ENCODE measurements around the gene RNF44.
"Not testable (repeated sequence)": the region's sequence is repeated elsewhere in the genome, so short reads cannot be mapped to it uniquely, and the experiment has no call there.

Gene RNF44

DNA sequence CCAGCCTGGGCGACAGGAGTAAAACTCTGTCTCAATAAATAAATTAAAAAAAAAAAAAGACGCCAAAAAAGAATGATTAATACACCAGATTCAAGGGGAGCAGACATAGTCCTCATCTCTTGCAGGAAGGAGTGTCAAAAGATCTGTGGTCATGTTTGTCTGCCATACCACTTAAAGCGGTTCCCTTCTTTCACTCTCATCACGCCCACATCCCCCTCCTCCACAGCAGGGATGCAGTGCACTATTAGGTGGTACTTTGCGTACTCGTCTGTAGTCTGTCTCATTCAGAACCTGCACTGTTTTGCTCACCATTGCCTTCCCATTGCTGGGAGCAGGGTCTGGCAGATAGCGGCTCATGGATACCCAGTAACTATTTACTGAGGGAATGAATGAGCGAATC, 23.2 kb upstream of the RNF44 start:
- Histone ChIP-seq H3K27me3 (replicated peaks; ENCODE audit: control insufficient read depth, insufficient read depth, low read length) (no peaks in the 10 kb centered on the region; the same call in 1 of the 2 replicates), H3K4me3 (replicated peaks; ENCODE audit: low read depth, low read length) (no peak overlapping the region), H3K36me3 (ENCODE audit: control insufficient read depth, insufficient read depth, low read length) (no peaks in the 10 kb centered on the region)
- no peak for DNase-seq (ENCODE audit: extremely low read depth, insufficient read length)
- TF ChIP-seq CTCF (IDR thresholded peaks at IDR 0.05; ENCODE audit: insufficient read depth, low read length, poor library complexity, severe bottlenecking): no peak

DNA sequence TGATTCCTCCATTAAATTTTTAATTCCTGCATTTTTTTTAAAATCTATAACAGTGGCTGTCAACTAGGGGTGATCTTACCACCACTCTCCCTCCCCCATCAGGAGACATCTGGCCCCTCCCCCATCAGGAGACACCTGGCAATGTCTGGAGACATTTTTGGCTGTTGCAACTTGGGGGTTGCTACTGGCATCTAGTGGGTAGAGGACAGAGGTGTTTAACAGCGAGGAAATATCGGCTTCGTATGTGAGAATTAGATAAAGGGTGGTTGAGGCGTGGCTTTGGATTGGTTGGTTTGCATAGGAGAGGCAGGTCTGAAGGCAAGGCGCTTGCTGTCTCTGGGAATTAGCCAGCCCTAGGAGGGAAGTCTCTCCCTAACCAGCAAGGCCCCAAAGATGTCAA, 22.5 kb upstream of the RNF44 start:
- no peak for TF ChIP-seq CTCF (IDR thresholded peaks at IDR 0.05; ENCODE audit: insufficient read depth, low read length, poor library complexity, severe bottlenecking)
- no peaks in the 10 kb centered on the region for H3K36me3 ChIP-seq (ENCODE audit: control insufficient read depth, insufficient read depth, low read length)
- DNase-seq (ENCODE audit: extremely low read depth, insufficient read length): no peak
- H3K4me3 ChIP-seq (replicated peaks; ENCODE audit: low read depth, low read length): no peak overlapping the region
- H3K27me3 ChIP-seq (replicated peaks; ENCODE audit: control insufficient read depth, insufficient read depth, low read length): no peaks in the 10 kb centered on the region; the same call in 1 of the 2 replicates

DNA sequence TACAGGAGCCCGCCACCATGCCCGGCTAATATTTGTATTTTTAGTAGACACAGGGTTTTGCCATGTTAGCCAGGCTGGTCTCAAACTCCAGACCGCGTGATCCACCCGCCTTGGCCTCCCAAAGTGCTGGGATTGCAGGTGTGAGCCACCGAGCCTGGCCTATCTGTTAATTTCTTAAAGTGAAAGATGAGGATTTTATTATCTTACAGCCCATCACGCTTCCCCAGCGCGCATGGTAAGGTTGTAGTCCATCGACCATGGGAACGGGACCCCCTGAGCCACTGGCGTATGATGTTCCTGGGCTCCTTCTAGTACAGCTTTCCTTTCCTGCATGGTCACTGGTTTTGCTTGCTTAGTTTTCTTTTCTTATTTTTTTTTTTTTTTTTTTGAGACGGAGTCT, 20.6 kb upstream of the RNF44 start:
- Histone ChIP-seq H3K27me3 (replicated peaks; ENCODE audit: control insufficient read depth, insufficient read depth, low read length) (no peaks in the 10 kb centered on the region; the same call in none of the 2 replicates), H3K36me3 (ENCODE audit: control insufficient read depth, insufficient read depth, low read length) (no peaks in the 10 kb centered on the region), H3K4me3 (replicated peaks; ENCODE audit: low read depth, low read length) (no peak overlapping the region)
- TF ChIP-seq CTCF (IDR thresholded peaks at IDR 0.05; ENCODE audit: insufficient read depth, low read length, poor library complexity, severe bottlenecking): no peak
- no peak for DNase-seq (ENCODE audit: extremely low read depth, insufficient read length)

GRCh38 chr5:176553260-176554085, 16.3 kb upstream of the RNF44 start:
- TF ChIP-seq CTCF (IDR thresholded peaks at IDR 0.05; ENCODE audit: insufficient read depth, low read length, poor library complexity, severe bottlenecking): no peak
- Histone ChIP-seq H3K36me3 (ENCODE audit: control insufficient read depth, insufficient read depth, low read length) (no peaks in the 10 kb centered on the region), H3K27me3 (replicated peaks; ENCODE audit: control insufficient read depth, insufficient read depth, low read length) (no peaks in the 10 kb centered on the region; the same call in 1 of the 2 replicates), H3K4me3 (replicated peaks; ENCODE audit: low read depth, low read length) (no peak overlapping the region)
- DNase-seq (ENCODE audit: extremely low read depth, insufficient read length): no peak

- Histone ChIP-seq H3K36me3 (ENCODE audit: control insufficient read depth, insufficient read depth, low read length) (no peaks in the 10 kb centered on the region), H3K27me3 (replicated peaks; ENCODE audit: control insufficient read depth, insufficient read depth, low read length) (no peaks in the 10 kb centered on the region; the same call in 1 of the 2 replicates), H3K4me3 (replicated peaks; ENCODE audit: low read depth, low read length) (no peak overlapping the region)
- no peak for DNase-seq (ENCODE audit: extremely low read depth, insufficient read length)
- TF ChIP-seq CTCF (IDR thresholded peaks at IDR 0.05; ENCODE audit: insufficient read depth, low read length, poor library complexity, severe bottlenecking): no peak
Measured at GRCh38 chr5:176552332-176552869, 15.2 kb upstream of the RNF44 start.

DNA sequence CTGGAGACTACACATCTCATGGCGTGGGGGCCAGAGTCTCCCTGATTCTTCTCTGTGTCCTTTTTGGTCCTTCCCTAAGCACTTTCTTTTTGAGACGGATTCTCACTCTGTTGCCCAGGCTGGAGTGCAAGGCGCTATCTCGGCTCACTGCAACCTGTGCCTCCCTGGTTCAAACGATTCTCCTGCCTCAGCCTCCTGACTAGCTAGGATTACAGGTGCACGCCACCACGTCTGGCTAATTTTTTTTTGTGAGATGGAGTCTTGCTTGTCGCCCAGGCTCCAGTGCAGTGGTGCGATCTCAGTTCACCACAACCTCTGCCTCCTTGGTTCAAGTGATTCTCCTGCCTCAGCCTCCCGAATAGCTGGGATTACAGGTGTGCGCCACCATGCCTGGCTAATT, 13.7 kb upstream of the RNF44 start:
- not testable (repeated sequence) for DNase-seq (ENCODE audit: extremely low read depth, insufficient read length); H3K27me3 ChIP-seq (replicated peaks; ENCODE audit: control insufficient read depth, insufficient read depth, low read length); H3K4me3 ChIP-seq (replicated peaks; ENCODE audit: low read depth, low read length); H3K36me3 ChIP-seq (ENCODE audit: control insufficient read depth, insufficient read depth, low read length)
